ENCODE data around the gene FLT1.

Gene FLT1

DNA sequence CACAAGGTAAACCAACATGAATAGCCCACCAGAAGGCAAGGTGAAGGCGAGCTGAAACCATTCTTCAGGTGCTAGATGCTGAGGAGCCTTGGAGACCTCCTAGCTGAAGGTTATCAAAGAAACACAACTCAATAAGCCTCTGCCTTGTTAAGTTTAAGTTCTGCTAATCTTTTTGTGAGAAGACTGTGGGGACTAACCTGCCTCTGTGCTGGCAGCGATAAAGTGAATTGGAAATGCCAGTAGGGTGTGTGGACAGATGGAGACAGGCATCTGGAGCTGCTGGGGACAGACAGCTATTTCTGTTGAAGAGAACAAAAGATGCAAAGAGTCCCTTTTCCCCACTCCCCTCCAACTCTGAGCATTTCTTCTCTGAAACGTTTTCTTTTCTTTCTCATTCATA, 33.5 kb upstream of the FLT1 start:
- no peak for DNase-seq

DNA sequence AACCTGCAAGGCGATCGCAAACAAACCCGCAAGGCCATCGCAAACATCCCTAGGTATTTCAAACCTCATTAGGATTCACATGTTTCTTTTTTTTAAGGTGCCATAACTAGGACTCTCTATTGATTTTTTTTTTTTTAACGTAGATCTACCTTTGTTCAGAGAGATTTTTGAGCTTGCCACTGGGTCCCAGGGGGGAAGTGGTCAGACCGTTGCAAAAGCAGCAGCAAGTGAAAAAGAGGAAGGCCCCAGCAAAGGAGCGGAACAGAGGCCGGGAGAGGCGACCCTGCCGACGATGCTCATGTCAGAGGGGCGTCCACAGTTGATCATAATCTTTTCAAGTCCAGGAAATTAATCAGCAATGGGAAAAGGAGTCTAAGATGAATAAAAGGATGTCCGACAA, 32.7 kb upstream of the FLT1 start:
- peak; percentile 32 to 53 for DNase-seq

DNA sequence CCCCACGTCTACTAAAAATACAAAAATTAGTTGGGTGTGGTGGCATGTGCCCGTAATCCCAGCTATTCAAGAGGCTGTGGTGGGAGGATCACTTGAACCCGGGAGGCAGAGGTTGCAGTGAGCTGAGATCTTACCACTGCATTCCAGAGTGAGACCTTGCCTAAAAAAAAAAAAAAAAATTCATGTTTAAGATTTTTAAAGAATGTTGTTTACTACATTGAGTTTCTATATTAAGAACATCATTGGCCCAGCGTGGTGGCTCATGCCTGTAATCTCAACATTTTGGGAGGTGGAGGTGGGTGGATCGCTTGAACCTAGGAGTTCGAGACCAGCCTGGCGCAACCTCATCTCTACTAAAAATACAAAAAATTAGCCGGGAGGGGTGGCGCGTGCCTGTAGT, 31.9 kb upstream of the FLT1 start:
- DNase-seq: no peak

DNA sequence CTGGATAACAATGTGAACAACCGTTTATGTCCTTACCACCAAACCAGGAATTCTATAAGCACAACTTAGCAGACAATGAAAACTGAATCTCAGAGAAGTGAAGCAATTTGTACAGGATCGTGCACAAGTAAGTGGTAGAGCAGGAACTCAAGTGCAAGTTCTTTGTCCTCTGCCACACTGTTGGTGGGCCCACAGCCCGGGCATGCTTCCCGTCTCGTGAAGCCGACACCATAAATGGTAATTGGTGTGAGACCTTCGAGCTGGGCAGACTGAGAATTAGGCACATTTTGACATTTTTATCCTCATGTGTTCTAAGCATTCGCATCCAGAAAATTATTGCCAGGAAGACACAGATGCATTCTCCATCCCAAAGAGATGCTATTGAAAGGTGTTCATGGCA, 27.9 kb upstream of the FLT1 start:
- no peak for DNase-seq

DNA sequence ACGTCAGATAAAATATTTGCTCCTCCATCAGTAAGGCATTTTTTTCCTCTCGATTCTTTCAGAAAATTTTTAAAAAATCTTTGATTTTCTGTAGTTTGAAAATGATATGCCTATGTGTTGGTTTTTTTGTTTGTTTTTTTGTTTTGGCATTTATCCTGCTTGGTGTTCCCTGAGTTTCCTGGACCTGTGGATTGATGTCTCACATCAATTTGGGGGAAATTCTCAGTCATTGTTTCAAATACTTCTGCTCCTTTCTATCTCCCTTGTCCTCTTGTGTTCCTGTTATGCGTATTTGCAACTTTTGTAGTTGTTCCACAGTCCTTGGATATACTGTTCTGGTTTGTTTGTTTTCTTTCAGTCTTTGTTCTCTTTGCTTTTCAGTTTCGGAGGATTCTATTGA, 18.8 kb upstream of the FLT1 start:
- no peak for DNase-seq

DNA sequence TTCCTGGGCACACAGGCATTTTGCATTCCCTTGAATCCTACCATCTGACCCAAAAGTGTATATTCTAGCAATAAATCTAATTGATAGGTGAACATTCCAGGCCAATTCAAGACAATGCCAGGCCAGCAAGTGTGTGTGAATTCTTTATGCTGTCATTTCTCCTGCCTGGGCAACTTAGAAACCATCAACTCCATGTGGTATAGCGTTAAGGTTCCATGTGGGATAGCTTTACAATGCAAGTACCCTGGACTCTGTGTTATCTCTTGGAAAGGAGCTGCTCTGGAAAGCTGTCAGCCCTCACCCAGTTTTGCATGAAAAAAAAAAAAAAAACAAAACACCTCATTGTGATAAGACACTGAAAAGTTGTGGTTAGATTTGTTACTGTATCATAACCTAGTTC, 15.6 kb upstream of the FLT1 start:
- no peak for DNase-seq

DNA sequence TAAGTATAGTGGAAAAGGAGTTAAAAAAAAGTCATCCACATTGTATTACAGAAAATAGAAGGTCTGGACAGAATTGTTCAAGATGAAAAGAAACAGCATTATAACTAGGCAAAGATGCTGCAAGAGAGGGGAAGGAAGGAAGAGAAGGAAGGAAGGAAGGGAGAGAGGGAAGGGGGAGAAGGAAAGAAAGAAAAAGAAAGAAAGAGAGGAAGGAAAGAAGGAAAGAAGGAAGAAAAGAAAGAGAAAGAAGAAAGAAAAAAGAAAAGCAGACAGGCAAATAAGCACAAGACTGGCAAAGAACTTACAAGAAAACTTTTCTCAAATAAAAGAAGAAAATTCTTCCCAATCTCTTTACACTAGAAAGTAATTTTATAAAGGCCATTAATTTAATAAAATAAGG, 15.1 kb upstream of the FLT1 start:
- no peak for DNase-seq

DNA sequence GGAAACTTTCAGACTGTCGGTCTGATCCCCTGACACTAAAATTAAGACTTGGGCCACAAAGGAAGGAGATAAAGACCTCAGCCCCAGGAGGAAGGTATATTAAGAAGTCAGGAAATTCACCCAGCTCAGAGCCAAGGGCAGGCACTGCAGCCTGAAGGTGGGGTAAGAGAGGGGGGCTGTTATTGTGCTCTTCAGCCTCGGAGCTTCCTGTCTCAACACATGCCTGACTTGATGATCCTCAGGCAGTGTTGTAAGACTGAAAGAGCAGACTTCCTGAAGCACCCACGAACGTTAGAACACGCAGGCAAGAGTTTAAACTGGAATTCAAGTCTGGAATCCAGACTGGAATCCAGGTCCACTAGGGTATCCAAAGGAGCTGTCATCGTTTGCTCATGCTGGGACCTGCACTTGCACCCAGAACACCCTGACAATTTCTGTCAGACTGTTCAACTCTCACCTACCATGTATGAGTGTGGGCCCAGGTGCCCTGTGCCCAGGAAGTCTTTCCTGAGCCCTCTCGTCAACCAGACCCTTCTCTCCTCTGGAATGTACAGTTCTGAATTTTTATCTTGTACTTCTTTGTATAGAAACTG, 10.7 kb upstream of the FLT1 start:
- DNase-seq: peak; percentile 49 to 58

DNA sequence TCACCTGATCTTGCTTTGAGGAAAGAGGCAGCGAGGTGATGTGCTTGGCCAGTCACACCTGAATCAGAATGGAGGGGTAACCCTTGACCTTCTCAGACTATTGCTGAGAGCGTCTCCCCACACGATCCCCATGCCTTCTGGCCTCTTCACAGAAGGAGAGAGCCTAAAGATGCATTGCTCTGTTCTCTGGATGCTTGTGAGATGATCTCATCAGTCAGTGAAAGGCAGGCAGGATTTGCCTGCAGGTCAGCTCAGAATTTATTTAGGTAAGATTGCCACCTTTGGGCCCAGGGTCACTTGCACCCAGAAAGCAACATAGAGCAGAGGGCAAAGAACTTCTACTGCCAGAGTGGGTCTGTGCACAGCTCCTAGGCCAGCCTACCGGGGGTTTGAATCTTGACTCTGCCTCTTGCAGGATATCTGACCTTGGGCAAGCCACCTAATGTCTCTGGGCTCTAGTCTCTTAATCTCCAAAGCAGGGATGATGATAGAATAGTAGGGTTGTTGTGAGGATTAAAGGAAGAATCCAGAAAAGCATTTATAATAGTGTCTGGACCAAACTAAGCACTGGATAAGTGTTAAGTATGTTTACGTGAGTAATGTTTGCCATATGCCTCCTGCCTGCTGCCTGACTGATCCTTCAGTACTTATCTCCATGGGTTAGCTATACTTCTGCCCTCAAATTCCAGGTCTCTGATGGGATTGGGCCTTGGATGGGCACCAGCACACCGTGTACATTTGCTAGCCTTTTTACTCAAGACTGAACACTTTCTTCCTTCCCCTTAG, 8.4 kb upstream of the FLT1 start:
- DNase-seq: no peak

DNA sequence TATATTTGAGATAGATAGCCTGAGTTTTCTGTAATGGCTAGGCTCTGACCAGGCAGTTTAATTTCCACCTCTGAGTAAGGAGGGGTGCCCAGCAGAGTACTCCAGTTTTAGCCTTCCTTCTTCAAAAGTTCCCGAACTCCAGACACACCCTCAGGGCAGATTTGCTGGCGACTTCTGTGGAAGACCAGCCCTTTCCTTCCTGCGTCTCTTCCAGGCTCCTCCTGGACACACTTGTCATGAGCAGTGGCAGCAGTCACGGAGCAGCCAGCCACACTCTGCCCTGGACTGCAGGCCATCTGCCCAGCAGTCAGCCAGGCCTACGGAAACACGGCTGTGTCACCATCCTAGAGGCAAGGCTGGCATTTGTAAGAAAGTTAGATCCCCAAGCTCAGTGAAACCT, 6.6 kb upstream of the FLT1 start:
- no peak for DNase-seq

DNA sequence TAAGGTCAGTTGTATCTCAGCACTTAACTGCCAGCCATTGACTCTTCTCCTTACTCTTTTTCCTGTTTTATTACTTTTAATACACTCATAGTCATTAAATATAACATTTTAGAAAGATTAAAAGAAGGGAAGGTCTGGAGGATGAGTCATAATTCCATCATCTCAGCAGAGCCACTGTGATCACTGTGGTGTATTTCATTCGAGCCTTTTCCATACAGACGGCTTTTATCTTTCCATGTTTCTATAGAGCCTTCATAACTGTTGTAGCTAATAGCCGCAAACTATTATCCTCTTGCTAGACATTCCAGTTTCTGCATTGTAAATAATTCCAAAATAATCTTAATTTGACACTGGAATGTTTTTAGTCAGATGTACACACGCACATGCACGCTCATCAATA, 4.7 kb upstream of the FLT1 start:
- DNase-seq: no peak

DNA sequence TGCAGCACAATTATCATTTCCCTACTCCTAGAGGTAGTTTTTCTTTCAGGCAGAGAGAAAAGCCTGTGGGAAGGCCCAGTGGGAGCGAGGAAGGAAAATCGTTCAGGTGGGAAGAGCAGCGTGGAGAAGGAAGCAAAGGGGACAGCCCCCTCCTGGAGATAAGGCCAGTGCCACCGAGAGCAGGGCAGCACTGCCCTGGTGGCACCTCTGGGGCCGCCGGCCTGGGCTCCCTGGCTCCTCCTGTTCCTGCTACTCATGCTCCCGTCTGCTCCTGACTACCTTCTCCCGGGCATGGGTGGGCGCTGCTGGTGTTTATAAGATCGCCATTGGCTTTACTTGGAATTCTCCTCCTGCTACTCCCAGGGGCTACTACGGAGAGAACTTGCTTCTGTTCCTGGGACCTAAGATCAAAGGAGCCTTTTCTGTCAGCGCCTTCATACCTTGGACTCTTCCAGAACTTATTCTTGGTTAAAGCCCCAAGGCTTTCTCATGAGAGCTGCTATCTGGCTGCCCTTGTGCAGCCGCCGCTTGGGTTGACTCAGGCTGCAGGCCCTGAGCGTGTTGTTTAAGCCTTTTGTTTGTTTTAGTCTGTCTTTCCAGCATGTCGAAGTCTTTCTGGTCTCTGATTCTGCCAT, 3.7 kb upstream of the FLT1 start:
- no peak for DNase-seq

DNA sequence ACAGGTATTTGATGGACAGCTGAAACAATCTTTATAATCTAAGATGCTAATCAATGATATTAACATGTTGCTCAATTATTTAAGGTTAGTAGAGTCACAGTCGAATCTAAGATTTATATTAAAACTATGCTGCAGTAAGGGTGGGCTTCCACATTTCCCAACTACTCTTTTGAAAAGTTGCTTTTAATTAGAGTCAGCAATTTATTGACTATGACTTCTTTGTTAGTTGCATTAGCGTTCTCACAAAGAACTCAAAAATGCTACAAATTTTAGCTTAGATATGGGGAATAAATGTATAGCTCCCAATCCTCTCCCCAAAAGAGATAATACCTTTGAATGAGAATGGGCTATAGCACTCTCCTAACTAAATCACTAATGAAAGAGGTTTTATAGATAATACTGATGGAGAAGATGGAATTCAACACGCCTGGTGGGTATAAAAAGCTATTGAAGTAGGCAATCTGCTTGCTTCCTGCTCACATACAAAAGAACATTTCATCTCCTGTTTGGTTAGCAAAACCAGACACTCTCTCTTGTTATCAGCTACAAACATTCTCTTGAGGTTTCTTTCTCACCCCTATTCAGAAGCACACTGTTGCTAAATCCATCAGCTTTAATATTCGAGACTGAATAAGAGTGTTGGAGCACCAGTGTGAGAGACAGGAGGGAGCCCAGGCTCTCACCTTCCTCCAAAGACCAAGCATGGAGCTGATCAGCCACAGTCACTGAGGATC, 2.4 kb upstream of the FLT1 start:
- no peak for DNase-seq

DNA sequence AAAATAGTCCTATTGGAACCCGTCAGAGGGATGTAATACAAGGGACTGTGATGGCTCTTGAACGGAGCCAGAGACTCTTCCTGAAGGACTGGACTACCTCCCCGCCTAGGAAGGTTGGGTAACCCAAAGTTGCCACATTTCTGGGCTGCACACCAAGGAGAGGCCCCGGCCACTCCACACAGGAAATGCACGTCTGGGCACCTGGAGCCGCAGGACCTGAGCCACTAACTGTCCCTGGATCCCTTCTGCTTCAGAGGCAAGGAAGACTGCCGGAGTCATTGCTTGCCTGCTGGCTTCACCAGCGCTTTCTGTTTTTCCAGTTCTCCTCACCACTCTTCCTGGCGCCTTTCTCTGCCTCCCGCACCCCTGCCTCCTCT, 1.2 kb upstream of the FLT1 start:
- no peak for DNase-seq

DNA sequence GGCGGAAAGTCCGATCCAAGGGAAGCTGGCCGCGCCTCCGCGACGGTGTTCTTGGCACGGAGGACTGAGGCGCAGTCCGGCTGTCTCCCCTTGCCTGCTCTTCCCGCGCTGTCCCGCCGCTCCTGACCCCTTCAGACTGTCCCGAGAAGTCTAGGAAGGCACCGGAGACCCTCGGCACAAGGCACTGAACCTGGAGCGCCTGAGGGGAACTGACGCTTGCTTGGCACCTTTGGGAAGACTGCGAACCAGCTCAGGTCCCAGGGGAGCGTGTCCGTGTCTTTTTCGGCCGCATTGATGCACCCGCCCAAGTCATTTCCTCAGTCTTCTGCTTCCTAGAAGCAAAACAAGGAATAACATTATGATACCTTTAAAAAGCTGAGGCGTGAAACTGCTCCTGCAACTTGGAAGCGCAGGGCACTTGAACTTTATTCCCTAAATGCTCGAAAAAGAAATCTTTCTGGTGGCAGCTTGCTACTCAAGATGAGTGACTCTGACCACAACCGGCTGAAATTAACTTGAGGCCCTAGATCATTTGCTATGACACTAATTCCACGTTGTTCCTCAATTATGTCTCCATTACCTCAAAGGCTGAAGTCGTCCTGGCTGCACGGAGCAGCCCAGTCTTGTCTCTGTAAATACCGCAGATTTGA, 735 bp upstream of the FLT1 start:
- no peak for DNase-seq

DNA sequence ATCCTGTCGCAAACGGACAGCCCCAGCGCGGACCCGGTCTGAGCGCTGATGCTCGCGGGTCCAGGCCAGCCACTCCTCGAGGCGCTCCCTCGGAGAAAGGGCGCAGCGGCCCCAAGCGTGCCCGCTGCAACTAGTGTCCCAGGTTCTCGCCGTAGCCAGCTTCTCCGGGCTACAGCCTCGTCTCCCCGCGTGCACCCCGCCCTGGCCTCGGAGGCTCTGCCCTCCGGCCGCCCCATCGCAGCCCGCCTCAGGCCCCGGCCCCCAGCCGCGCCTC, 487 bp downstream of the FLT1 start:
- no peak for DNase-seq

DNA sequence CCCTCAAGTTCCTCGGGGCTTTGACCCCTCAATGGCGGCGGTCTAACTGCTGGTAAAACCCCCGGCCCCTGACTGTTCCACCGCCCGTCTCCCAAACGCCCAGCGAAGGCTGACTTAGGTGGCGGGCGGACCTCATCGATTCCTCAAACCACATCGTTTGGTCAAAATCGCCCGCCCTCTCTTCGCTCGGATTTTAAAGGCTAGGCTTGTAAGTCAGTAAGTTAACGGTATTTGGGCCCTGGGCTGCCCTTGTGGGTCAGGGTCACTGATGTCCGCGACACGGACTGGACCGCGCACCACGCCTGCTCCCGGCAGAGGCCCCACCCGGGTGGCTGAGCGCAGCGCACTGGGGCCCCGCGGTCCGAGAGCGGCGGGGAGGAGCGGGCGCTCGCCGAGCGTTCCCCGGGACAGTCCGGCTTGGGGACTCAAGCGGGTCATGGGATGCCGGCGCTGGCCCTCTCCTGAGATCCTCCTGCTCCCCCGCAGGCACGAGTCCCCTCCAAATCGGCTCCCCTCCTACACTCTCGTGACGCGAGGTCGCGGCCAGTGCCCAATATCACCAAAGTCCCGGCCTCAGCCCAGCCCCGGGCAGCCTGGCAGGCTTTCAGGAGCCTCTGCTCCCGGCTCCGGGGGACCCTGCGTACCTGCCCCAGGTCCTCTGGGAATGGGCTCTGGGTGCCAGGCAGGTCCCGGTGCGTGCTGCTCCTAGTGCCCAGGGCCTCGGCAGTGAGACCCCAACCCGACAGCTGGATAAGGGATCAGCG, 1.0 kb downstream of the FLT1 start:
- DNase-seq: no peak

DNA sequence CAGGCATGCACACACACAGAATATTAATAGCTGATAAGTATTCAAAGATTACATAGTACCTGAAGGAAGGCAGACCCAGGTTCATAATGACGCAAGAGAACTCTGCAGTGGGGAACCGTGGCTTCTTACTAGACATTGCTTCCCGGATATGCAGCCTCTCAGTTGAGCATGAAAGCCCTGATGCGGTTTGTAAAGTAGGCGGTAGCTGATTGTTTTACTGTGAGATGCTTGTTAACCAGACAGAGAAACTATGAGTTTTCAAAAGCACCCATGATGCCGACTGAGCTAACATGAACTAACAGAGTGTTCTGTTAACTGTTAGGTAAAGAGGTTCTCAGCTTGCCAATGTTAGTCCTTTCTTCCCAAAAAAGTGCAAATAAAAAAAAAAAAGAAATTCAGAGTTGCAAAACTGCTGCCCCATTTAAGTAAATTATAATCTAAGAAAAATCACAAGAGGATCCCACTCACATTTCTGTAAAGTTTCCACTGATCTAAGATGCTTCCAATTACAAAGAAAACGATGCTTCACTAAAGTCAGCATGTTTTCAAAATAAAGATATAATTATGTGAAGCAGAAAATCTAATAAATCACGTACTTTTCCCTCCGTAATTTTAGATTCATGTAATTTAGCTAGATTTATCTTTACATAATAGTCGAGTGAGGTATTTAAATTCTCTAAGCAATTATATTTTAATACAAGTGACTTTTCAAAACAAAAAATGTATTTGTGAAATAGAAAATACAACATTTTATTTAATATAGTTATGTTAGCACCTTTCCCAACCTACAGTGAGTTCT, 2.2 kb downstream of the FLT1 start:
- DNase-seq: no peak

DNA sequence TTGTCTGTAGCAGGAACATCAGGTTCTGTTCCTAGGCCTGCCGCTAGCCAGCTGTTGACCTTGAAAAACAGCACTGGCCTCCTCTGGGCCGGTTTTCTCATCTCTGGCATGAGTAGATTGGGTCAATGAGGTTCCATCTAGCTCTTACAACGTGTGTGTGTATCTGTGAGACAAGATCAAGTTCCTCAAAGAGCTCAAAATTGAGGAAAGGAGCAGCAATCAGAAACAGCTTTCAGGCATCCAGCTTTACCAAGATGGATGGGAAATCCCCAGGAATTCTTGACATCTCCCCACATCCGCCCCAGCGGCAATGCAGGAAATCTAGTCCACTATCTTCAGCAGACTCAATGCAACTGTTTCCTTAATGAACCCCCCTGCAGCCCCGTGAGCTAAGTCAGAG, 4.9 kb downstream of the FLT1 start:
- no peak for DNase-seq

DNA sequence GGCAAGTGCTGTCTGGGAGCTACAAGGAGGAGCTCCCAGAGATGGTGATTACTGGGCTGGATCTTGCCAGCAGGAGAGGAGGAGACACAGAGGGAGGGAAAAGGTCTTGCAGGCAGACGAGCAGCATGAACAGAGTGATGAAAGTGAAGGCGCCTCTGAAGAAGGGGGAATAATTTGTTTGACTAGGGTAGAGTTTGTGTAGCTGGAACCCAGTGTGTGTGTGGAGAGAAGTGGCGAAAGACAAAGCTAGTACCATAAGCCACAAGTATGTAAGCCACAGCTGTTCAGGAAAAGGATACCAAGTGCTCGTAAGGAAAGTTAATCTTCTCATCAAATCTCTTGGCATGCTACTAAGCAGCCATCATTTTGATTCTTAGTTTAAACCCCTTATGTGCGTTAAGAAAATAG, 5.4 kb downstream of the FLT1 start:
- peak; percentile 36 to 46 for DNase-seq

DNA sequence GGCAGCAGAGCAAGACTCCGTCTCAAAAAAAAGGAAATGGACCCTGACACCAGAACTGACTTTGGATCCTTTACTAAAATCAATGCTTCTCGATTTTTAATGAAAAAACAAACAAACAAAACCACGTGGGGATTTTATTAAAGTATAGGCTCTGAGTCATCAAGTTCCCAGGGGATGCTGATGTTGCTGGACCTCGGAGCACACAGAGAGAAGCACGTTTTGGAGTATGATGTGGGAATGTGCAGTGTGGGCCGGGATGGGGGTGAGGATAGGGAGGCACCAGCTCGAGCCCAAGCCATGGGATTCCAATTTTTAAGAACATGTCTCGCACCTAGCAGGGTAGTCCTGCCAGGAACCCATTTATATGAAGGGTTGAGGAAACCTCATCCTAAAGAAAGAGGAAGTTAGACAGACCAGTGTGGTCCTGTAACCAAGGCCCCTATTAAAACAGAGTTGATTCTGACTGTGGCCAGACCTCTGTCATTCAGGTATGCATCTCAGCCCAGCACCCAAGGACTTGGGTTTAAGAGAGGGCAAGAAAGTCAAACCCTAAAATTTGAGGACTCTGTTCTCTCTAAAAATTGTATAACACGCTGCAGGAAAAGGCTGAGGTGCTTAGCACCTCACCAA, 6.4 kb downstream of the FLT1 start:
- peak in 1 of 2 experiments; percentile 14 for DNase-seq

Measured in Kasumi-1 (cell line).